ENCODE measurements around the gene CSH1.
"Not testable (repeated sequence)": the region's sequence is repeated elsewhere in the genome, so short reads cannot be mapped to it uniquely, and the experiment has no call there.

Gene CSH1

GRCh38 chr17:63892316-63893037 lies 3.9 kb downstream of the CSH1 start:
- WGBS (ENCODE audit: extremely low coverage, insufficient coverage, low lambda C conversion rate) = no CpG with 5 or more reads among the region's 11 CpGs

DNA sequence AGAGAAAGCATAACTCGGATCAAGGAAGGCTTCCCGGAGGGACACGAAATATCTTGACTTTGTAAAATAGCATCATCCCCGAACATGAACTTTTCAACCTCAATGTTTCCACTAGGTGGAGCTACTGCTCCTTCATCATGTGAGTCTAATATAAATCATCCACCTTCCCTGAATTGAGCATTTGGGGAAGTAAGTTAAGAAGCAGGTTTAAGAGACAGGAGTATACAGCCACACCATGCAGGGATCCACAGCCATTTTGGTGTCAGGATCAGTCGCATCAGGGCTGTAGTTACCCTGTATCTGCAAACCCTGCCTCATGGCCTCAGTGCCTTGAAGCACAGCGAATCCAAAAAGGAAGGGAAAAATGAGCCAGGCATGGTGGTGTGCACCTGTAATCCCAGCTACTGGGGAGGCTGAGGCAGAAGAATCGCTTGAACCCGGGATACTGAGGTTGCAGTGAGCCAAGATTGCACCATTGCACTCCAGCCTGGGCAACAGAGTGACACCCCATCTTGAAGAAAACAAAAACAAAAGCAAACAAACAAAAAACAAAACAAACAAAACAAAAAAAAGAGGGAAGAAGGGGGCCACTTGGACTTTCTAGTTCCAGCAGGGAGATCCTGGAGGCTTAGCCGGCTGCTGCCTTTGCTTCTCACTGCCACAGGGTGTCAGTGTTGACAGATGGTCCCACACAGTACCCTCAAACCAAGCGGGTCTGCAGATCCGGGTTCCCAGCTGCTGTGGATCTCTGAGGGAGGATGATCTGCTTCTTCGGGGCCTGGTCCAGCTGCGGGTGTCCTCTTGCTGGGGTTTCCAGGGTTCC lies 7.1 kb downstream of the CSH1 start:
- not testable (repeated sequence) for H3K27ac ChIP-seq (ENCODE audit: low read depth, low read length); H2BK5ac ChIP-seq (ENCODE audit: low read length); H3K4me1 ChIP-seq (ENCODE audit: control insufficient read depth, low read depth, low read length); H3K79me1 ChIP-seq (ENCODE audit: low read length); H3K18ac ChIP-seq (ENCODE audit: low read length); H3K23ac ChIP-seq (ENCODE audit: low read length); H3K36me3 ChIP-seq (ENCODE audit: control insufficient read depth, insufficient read depth, low read length); H2BK15ac ChIP-seq (replicated peaks; ENCODE audit: low read depth); H3K4me2 ChIP-seq (ENCODE audit: low read length); H3K4ac ChIP-seq (ENCODE audit: low read depth, low read length); H2BK120ac ChIP-seq (ENCODE audit: low read depth, low read length); H3K79me2 ChIP-seq (ENCODE audit: control insufficient read depth, insufficient read depth, low read length); H3K27me3 ChIP-seq (ENCODE audit: insufficient read depth, low read length, poor library complexity); H4K5ac ChIP-seq (ENCODE audit: low read length); H2AK5ac ChIP-seq (ENCODE audit: low read length); H4K8ac ChIP-seq (ENCODE audit: low read depth, low read length); H3K4me3 ChIP-seq (ENCODE audit: low read length); H3K56ac ChIP-seq (ENCODE audit: low read length); H3K9ac ChIP-seq (ENCODE audit: low read length)
- DNase-seq = peak; percentile 65
- WGBS (ENCODE audit: extremely low coverage, insufficient coverage, low lambda C conversion rate) = no CpG with 5 or more reads among the region's 13 CpGs

More at GRCh38 chr17:63892316-63893037, 3.9 kb downstream of the CSH1 start:
- H2AK5ac ChIP-seq (ENCODE audit: low read length); H3K27me3 ChIP-seq (ENCODE audit: insufficient read depth, low read length, poor library complexity); H3K56ac ChIP-seq (ENCODE audit: low read length); H3K36me3 ChIP-seq (ENCODE audit: control insufficient read depth, insufficient read depth, low read length); H3K9ac ChIP-seq (ENCODE audit: low read length); H2BK15ac ChIP-seq (replicated peaks; ENCODE audit: low read depth); H4K8ac ChIP-seq (ENCODE audit: low read depth, low read length); H3K23ac ChIP-seq (ENCODE audit: low read length); H4K5ac ChIP-seq (ENCODE audit: low read length); H3K18ac ChIP-seq (ENCODE audit: low read length); H3K27ac ChIP-seq (ENCODE audit: low read depth, low read length); H2BK120ac ChIP-seq (ENCODE audit: low read depth, low read length); H3K79me2 ChIP-seq (ENCODE audit: control insufficient read depth, insufficient read depth, low read length); H3K4me2 ChIP-seq (ENCODE audit: low read length); DNase-seq; H3K4me3 ChIP-seq (ENCODE audit: low read length); H2BK5ac ChIP-seq (ENCODE audit: low read length); H3K79me1 ChIP-seq (ENCODE audit: low read length); H3K4me1 ChIP-seq (ENCODE audit: control insufficient read depth, low read depth, low read length); H3K4ac ChIP-seq (ENCODE audit: low read depth, low read length): not testable (repeated sequence)

DNA sequence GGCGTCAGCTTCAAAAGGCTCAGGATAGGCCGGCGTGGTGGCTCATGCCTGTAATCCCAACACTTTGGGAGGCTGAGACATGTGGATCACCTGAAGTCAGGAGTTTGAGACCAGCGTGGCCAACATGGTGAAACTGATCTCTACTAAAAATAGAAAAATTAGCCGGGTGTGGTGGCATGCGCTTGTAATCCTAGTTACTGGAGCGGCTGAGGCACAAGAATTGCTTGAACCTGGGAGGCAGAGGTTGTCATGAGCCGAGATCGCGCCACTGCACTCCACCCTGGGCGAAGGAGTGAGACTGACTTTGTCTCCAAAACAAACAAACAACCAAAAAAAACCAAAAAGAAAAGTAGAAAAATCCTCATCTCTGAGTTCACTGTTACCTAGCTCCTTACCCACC lies 11.3 kb downstream of the CSH1 start:
- not testable (repeated sequence) for H2BK5ac ChIP-seq (ENCODE audit: low read length); H3K4me3 ChIP-seq (ENCODE audit: low read length); H2BK15ac ChIP-seq (replicated peaks; ENCODE audit: low read depth); DNase-seq; H3K27ac ChIP-seq (ENCODE audit: low read depth, low read length); H3K18ac ChIP-seq (ENCODE audit: low read length); H3K36me3 ChIP-seq (ENCODE audit: control insufficient read depth, insufficient read depth, low read length); H3K79me1 ChIP-seq (ENCODE audit: low read length); H3K4ac ChIP-seq (ENCODE audit: low read depth, low read length); H3K23ac ChIP-seq (ENCODE audit: low read length); H3K79me2 ChIP-seq (ENCODE audit: control insufficient read depth, insufficient read depth, low read length); H4K5ac ChIP-seq (ENCODE audit: low read length); H2BK120ac ChIP-seq (ENCODE audit: low read depth, low read length); H3K56ac ChIP-seq (ENCODE audit: low read length); H3K4me1 ChIP-seq (ENCODE audit: control insufficient read depth, low read depth, low read length); H4K8ac ChIP-seq (ENCODE audit: low read depth, low read length); H2AK5ac ChIP-seq (ENCODE audit: low read length); H3K9ac ChIP-seq (ENCODE audit: low read length); H3K4me2 ChIP-seq (ENCODE audit: low read length); H3K27me3 ChIP-seq (ENCODE audit: insufficient read depth, low read length, poor library complexity)
- WGBS (ENCODE audit: extremely low coverage, insufficient coverage, low lambda C conversion rate) = no CpG with 5 or more reads among the region's 11 CpGs

- WGBS (ENCODE audit: extremely low coverage, insufficient coverage, low lambda C conversion rate) = no CpG with 5 or more reads among the region's 9 CpGs
Measured at GRCh38 chr17:63882626-63883126, 13.7 kb downstream of the CSH1 start.

DNA sequence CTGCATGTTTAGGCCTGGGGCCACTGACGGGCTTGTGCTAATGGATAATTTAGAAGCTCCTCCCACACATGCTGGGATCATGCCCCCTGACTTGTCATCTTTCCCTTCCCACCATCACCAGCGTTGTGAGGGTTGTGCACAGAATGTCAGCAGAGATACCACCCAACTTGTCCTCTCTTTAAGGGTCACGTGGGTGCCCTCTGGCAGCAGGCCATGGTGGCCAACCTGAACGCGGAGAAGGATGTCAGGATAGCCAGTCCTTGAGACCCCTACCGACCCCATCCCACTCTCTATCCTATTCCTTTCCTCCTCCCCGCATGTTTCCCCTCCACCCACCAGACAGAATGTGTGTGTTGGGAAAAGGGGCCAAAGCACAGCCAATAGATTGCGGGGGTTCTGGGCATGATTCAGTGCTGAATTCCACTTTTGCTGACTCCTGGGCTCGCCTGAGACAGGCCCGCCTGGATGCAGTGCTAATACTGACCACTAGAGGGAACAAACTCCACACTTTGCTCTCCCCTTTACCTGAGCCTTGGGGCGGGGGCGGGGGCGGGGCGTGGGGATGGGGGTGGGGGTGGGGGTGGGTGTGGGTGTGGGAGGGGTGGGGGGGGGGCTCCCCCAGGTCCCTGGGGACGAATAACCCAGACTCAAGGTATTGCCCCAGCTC lies 14.3 kb downstream of the CSH1 start, which contains the start of gene GH2:
TSS of gene GH2 (minus strand) at position 10 of the 667 bp plus-strand sequence. CDS start 143 bp downstream, outside the sequence.
- Histone ChIP-seq H2BK120ac (ENCODE audit: low read depth, low read length) (no peak within 1 kb of the TSS), H3K36me3 (ENCODE audit: control insufficient read depth, insufficient read depth, low read length) (no peaks in the 10 kb centered on the region), H3K23ac (ENCODE audit: low read length) (no peak within 1 kb of the TSS), H3K4me3 (ENCODE audit: low read length) (no peak within 1 kb of the TSS), H4K8ac (ENCODE audit: low read depth, low read length) (no peak within 1 kb of the TSS), H3K56ac (ENCODE audit: low read length) (peak within 1 kb of the TSS; percentile 49), H3K79me2 (ENCODE audit: control insufficient read depth, insufficient read depth, low read length) (no peaks in the 10 kb centered on the region), H3K4me1 (ENCODE audit: control insufficient read depth, low read depth, low read length) (peaks cover 3% of the 10 kb centered on the region), H3K18ac (ENCODE audit: low read length) (no peak within 1 kb of the TSS), H2BK5ac (ENCODE audit: low read length) (no peak within 1 kb of the TSS), H3K4ac (ENCODE audit: low read depth, low read length) (no peak within 1 kb of the TSS), H3K9ac (ENCODE audit: low read length) (peak within 1 kb of the TSS; percentile 21), H3K27ac (ENCODE audit: low read depth, low read length) (no peak within 1 kb of the TSS), H3K79me1 (ENCODE audit: low read length) (no peaks in the 10 kb centered on the region), H2BK15ac (replicated peaks; ENCODE audit: low read depth) (no peak within 1 kb of the TSS), H3K4me2 (ENCODE audit: low read length) (no peak within 1 kb of the TSS), H3K27me3 (ENCODE audit: insufficient read depth, low read length, poor library complexity) (no peaks in the 10 kb centered on the region), H2AK5ac (ENCODE audit: low read length) (no peak within 1 kb of the TSS), H4K5ac (ENCODE audit: low read length) (no peak within 1 kb of the TSS)
- DNase-seq = peak; percentile 82
- WGBS (ENCODE audit: extremely low coverage, insufficient coverage, low lambda C conversion rate) = no CpG with 5 or more reads among the region's 15 CpGs

More at GRCh38 chr17:63882626-63883126, 13.7 kb downstream of the CSH1 start:
- H3K4me2 ChIP-seq (ENCODE audit: low read length); H3K36me3 ChIP-seq (ENCODE audit: control insufficient read depth, insufficient read depth, low read length); H3K79me2 ChIP-seq (ENCODE audit: control insufficient read depth, insufficient read depth, low read length); H2BK120ac ChIP-seq (ENCODE audit: low read depth, low read length); H3K56ac ChIP-seq (ENCODE audit: low read length); H4K8ac ChIP-seq (ENCODE audit: low read depth, low read length); H3K4ac ChIP-seq (ENCODE audit: low read depth, low read length); H3K4me1 ChIP-seq (ENCODE audit: control insufficient read depth, low read depth, low read length); H3K4me3 ChIP-seq (ENCODE audit: low read length); H3K23ac ChIP-seq (ENCODE audit: low read length); H2BK15ac ChIP-seq (replicated peaks; ENCODE audit: low read depth); H2AK5ac ChIP-seq (ENCODE audit: low read length); H3K79me1 ChIP-seq (ENCODE audit: low read length); H3K27me3 ChIP-seq (ENCODE audit: insufficient read depth, low read length, poor library complexity); H4K5ac ChIP-seq (ENCODE audit: low read length); H3K18ac ChIP-seq (ENCODE audit: low read length); H3K27ac ChIP-seq (ENCODE audit: low read depth, low read length); H3K9ac ChIP-seq (ENCODE audit: low read length); H2BK5ac ChIP-seq (ENCODE audit: low read length): not testable (repeated sequence)
- DNase-seq = peak; percentile 19
